ENCODE results near the gene PSKH1. TPM values are rescaled to one million over a fixed set of nuclear protein-coding genes. Genes with fewer than 3 reads are reported as not detected.

The PSKH1 gene
- total and polyA plus RNA-seq, 10 of the 15 experiments (the other 5 are each of a cell fraction or from before 2014, with no cell fraction given): 0.63 to 20.4 (median 7.8) TPM

- FAIRE-seq: no peak
- no TSS peak for BruUV-seq (replicated peaks)
- Histone ChIP-seq H3K27me3 (replicated peaks in 1 of 2; ENCODE audit: control insufficient read depth in 2 of 2, insufficient read depth in 2 of 2, low read length in 1 of 2) (no peaks in the 10 kb centered on the region), H3K4me2 (ENCODE audit: control insufficient read depth, insufficient read depth) (no peak within 1 kb of the TSS), H3K79me2 (ENCODE audit: control insufficient read depth, insufficient read depth, low read length) (no peaks in the 10 kb centered on the region), H3K4me3 (no peak within 1 kb of the TSS), H4K20me1 (ENCODE audit: control insufficient read depth, insufficient read depth) (no peaks in the 10 kb centered on the region), H3K27ac (ENCODE audit: control insufficient read depth, insufficient read depth) (no peak within 1 kb of the TSS), H3K9me3 (replicated peaks; ENCODE audit: control insufficient read depth, insufficient read depth, low read length) (no peaks in the 10 kb centered on the region), H3K4me1 (ENCODE audit: control insufficient read depth, insufficient read depth, low read length) (no peaks in the 10 kb centered on the region), H3K36me3 (ENCODE audit: control insufficient read depth in 2 of 2, insufficient read depth in 2 of 2, low read length in 1 of 2) (peaks cover 9 to 39% of the 10 kb centered on the region in 2 experiments; a peak in 3 of 4 replicates), H3K9ac (ENCODE audit: control insufficient read depth, insufficient read depth, low read length) (no peak within 1 kb of the TSS), H2AFZ (ENCODE audit: control insufficient read depth, low read depth, low read length) (no peak within 1 kb of the TSS)
- WGBS (ENCODE audit: insufficient coverage, insufficient replicate concordance, low lambda C conversion rate, missing lambda C conversion rate): 99% methylated on average over 22 of the region's 22 CpGs
- no peak for ATAC-seq
- TF ChIP-seq NFYA (IDR thresholded peaks at IDR 0.05; ENCODE audit: borderline replicate concordance, low read depth, low read length) (no peak), RFX5 (IDR thresholded peaks at IDR 0.05; ENCODE audit: low read depth, low read length) (no peak), KLF5 (IDR thresholded peaks at IDR 0.05; ENCODE audit: partially characterized antibody) (no peak), NBN (IDR thresholded peaks at IDR 0.05) (no peak), POLR2A (IDR thresholded peaks at IDR 0.05; ENCODE audit: low read depth, low read length) (0 out of 2 replicates have a peak, but pooled peaks have one; percentile 39)
- ChIA-PET RAD21 (ENCODE audit: unreplicated experiment) (interaction anchor here (0.6 to 3.2 kb wide), 4 partner anchors 16 to 177 kb away, joined by 3 to 14 read pairs (median 4); no protein-coding TSS in a partner anchor), SMC1A (ENCODE audit: uncharacterized antibody, unreplicated experiment) (interaction anchor here (1.3 to 2.2 kb wide), 5 partner anchors 8 to 234 kb away, joined by 3 to 14 read pairs (median 5); partner anchors contain the start of gene PSKH1), CTCF (interaction anchor here (0.9 to 5.6 kb wide), 13 partner anchors 8 to 156 kb away, joined by 3 to 39 read pairs (median 5); partner anchors contain the start of genes EDC4, NUTF2, PSKH1 and PSMB10), POLR2A (interaction anchor here (1.3 kb wide), 1 partner anchor 13 kb away, joined by 3 read pairs; no protein-coding TSS in a partner anchor)
- DNase-seq (ENCODE audit: low read depth, low spot score): no peak
- intact Hi-C loops (cut with micrococcal nuclease; ENCODE audit: unreplicated experiment): loop anchor here (5.0 kb wide), 1 partner anchor 343 kb away; no protein-coding TSS in a partner anchor
- in situ Hi-C loops (cut with MboI): no loop called here
Observed at GRCh38 chr16:67884684-67885083, 8.4 kb upstream of the PSKH1 start, which contains the start of gene NRN1L. TSS of gene NRN1L (plus strand) at chr16:67884885. CDS start at chr16:67884904, 19 bp downstream.

GRCh38 chr16:67885545-67885944 is 7.5 kb upstream of the PSKH1 start:
- peaks cover 9 to 33% of the 10 kb centered on the region in 2 experiments; a peak in 3 of 4 replicates for H3K36me3 ChIP-seq (ENCODE audit: control insufficient read depth in 2 of 2, insufficient read depth in 2 of 2, low read length in 1 of 2)
- H3K9ac ChIP-seq (ENCODE audit: control insufficient read depth, insufficient read depth, low read length): no peak overlapping the region
- no peaks in the 10 kb centered on the region for H3K27me3 ChIP-seq (replicated peaks in 1 of 2; ENCODE audit: control insufficient read depth in 2 of 2, insufficient read depth in 2 of 2, low read length in 1 of 2)
- ChIA-PET RAD21 (ENCODE audit: unreplicated experiment) (no interaction called here), POLR2A (interaction anchor here (1.3 kb wide), 1 partner anchor 12 kb away, joined by 3 read pairs; no protein-coding TSS in a partner anchor), SMC1A (ENCODE audit: uncharacterized antibody, unreplicated experiment) (interaction anchor here (2.1 kb wide), 1 partner anchor 155 kb away, joined by 10 read pairs; no protein-coding TSS in a partner anchor), CTCF (interaction anchor here (2.4 to 5.6 kb wide), 3 partner anchors 11 to 156 kb away, joined by 5 to 39 read pairs (median 9); partner anchors contain the start of genes EDC4 and PSMB10)
- no peak overlapping the region for H3K4me3 ChIP-seq
- no peak for FAIRE-seq
- 95% methylated on average over 9 of the region's 12 CpGs for WGBS (ENCODE audit: insufficient coverage, insufficient replicate concordance, low lambda C conversion rate, missing lambda C conversion rate)
- BruUV-seq (replicated peaks): no TSS peak
- in situ Hi-C loops (cut with MboI) (no loop called here), intact Hi-C loops (cut with micrococcal nuclease; ENCODE audit: unreplicated experiment) (no loop called here)
- no peak overlapping the region for H3K4me2 ChIP-seq (ENCODE audit: control insufficient read depth, insufficient read depth)
- H3K79me2 ChIP-seq (ENCODE audit: control insufficient read depth, insufficient read depth, low read length): no peaks in the 10 kb centered on the region
- no peaks in the 10 kb centered on the region for H4K20me1 ChIP-seq (ENCODE audit: control insufficient read depth, insufficient read depth)
- no peak for ATAC-seq
- H3K27ac ChIP-seq (ENCODE audit: control insufficient read depth, insufficient read depth): no peak overlapping the region
- no peak for DNase-seq (ENCODE audit: low read depth, low spot score)
- H2AFZ ChIP-seq (ENCODE audit: control insufficient read depth, low read depth, low read length): no peak overlapping the region
- no peaks in the 10 kb centered on the region for H3K4me1 ChIP-seq (ENCODE audit: control insufficient read depth, insufficient read depth, low read length)
- H3K9me3 ChIP-seq (replicated peaks; ENCODE audit: control insufficient read depth, insufficient read depth, low read length): no peaks in the 10 kb centered on the region
- TF ChIP-seq BCL11A (IDR thresholded peaks at IDR 0.05; ENCODE audit: low read depth, low read length) (no peak), CBFB (IDR thresholded peaks at IDR 0.05; ENCODE audit: low read depth) (no peak), POLR2AphosphoS2 (IDR thresholded peaks at IDR 0.05; ENCODE audit: low read depth, low read length) (no peak), POLR2AphosphoS5 (IDR thresholded peaks at IDR 0.05; ENCODE audit: low read length) (no peak)
